Urothelium cell line (cell line): ENCODE data around the gene HDAC4.

Experiments used
- DNase-seq: peaks from one replicate; pipeline ENCODE4 v3.0.0; 2011; ENCODE audit warnings: low spot score, mixed read lengths
- FAIRE-seq: peaks from 2 replicates; lab custom pipeline; 2011; peaks lifted over from hg19 to GRCh38; lab: Jason Lieb, UNC

HDAC4 gene

DNA sequence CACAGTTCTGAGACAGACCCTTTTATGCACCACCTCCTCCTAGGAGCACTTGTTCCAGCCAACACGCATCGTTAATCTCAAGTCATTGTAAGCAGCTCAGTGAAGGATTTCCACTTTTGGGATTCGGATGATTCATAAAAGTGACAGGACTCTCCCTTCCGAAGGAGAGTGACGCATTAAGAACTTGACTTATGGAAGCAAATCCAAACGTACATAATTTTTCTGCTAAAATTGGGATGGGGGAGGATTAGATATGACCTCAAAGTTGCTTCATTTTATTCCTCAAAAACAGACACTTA, 387.2 kb downstream of the HDAC4 start:
- DNase-seq (no peak), FAIRE-seq (no peak)

DNA sequence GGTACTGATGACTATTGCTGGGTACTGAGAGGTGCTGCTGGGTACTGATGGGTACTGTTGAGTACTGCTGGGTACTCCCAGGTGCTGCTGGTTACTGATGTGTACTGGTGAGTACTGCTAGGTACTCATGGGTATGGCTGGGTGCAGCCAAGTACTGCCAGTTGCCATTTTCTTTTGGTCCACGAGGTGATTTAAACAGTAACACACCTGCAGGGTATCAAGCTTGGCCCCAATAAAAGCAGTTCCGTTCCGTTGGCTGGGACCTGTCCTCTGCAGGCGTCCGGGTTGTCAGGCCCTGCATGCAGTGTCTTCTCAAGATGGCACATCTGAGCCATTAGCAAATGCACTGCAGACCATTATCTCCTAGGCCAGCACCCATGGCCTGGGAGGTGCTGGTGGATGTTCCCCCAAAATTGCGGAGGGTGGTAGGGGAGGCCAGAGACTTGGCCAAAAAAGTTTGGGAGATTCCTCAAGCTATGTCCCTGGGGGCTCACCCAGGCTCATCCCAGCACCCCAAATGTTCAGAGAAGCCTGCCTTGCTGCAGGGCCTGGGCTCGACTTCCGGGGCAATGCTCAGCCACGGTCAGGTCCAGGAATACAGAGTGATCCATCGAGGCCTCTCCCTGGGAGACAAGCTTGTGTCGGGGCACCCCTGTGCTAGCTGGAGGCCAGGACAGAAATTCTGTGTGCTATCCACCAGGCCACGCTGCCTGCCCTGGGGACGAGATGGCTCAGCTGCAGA, 387.7 kb downstream of the HDAC4 start:
- FAIRE-seq (no peak), DNase-seq (no peak)

- DNase-seq (no peak), FAIRE-seq (no peak)
Measured at GRCh38 chr2:239012228-239012627, 388.6 kb downstream of the HDAC4 start.

- FAIRE-seq = no peak
Measured at GRCh38 chr2:239009589-239009961, 391.2 kb downstream of the HDAC4 start.

DNA sequence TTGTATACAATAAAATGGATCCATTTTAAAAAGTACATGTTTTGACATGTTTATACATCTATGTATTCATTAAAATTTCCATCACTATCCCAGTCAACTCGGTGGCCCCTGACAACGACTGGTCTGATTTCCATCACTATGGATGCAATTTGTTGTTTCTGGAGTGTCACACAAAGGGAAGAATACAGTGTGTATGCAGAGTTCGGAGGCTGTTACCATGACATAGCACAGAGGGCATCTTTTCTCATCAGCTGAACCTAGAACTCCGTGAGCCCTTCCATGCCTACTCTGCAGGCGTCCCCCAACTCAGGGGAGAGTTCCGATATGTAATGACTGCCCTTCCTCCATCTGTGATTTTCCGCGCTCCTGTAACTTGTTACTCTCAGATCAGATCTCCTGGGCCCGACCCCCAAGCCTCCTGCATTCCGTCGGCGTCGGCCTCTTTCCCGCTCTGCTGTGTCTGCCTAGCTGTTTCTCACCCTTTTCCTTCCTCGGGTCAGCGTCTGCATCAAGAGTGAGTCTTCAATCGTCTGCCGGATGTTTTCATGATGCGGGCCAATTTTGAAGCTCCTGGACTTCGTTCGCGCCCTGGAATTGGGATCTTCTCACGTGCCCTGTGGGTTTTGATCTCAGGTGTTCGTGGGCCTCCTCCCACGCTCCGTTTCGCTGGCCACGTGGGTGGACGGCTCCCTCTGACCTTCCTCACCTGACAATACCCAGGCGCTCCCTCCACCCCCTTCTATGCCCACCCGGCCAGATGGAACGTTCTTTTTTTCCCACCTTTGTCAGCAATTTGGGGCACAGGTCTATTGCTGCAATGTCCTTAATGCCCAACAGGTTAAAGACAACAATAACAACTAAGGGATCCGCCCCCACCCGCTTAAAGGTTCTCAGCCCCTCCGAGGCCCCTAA, 391.9 kb downstream of the HDAC4 start:
- DNase-seq = no peak
- FAIRE-seq = no peak

More at GRCh38 chr2:239009589-239009961, 391.2 kb downstream of the HDAC4 start:
- no peak for DNase-seq

DNA sequence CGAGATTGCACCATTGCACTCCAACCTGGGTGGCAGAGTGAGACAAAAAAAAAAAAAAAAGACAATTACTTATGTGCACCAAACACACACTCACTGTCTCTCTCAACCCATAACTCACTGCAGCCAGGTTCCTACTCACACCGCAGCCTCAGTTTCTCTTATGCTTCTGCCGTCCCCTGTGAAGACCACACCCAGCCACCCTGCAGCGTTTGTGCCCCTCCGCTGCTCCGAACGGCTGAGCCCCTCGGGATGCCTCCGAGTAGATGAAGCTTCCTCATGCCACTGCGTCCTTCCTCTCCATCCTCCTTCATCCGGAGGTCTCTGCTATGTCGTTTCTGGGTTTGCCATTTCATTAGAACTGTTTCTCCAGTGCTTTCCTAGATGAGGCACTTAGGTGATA, 392.8 kb downstream of the HDAC4 start:
- no peak for FAIRE-seq
- no peak for DNase-seq

DNA sequence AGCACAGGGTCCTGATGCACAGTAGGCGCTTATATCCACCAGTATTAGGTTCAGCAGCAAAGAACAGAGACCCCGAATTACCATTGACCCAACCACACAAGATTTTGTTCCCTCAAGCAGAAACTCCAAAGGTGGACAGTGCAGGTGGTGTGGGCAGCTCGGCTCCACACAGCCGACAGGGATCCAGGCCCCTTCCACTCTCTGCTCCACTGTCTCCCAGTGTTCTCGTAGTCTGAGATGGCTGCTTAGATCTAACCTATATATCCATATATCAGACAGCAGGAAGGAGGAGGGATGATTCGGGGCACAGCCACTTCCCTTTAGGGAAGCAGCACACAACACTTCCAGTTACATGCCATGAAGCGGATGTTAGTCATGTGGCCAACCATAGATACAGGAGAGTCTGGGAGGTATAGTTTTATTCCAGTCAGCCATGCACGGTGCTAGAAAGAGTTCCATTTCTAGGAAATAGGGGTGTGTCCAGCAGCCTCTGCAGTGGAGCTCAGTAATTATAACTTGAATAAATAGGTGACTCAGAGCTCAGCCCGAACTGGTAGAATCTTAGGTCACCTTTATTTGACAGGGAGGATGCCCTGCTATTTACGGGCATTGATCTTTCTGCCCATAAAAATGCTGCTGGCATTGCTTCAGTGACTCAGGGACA, 394.1 kb downstream of the HDAC4 start:
- DNase-seq (peak; percentile 25), FAIRE-seq (no peak)

- no peak for FAIRE-seq
- DNase-seq = no peak
Measured at GRCh38 chr2:239005586-239005985, 395.2 kb downstream of the HDAC4 start.

DNA sequence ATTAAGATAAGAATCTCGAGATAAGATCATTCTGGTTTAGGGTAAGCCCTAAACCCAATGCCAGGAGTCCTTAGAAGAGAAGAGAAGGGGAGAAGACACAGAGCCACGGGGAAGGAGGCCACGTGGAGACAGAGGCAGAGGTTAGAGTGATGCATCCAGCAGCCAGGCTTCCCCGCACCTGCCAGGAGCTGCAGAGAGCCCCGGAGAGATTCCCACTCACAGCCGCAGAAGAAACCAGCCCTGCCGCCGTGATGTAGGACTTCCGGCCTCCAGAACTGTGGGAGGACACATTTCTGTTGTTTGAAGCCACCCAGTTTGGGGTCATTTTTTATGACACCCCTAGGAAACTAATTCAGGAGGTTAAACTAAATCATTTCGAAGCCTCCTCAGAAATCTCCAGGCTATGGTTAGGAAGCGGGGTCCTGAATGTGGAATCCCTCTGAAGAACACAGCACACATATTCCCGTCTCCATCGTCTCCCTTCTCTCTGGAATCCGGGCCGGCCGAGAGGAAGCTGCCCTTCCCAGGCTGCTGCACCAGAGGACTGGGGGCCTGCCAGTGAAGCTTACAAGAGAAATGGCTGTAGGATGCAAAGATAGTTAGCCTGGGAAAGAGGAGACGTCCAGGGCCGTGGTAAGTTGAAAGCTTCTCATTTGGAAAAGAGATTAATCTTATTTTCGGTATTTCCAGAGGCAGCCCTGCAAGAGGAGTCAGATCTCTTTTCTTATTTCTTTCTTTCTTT, 396.4 kb downstream of the HDAC4 start:
- FAIRE-seq (no peak), DNase-seq (no peak)

DNA sequence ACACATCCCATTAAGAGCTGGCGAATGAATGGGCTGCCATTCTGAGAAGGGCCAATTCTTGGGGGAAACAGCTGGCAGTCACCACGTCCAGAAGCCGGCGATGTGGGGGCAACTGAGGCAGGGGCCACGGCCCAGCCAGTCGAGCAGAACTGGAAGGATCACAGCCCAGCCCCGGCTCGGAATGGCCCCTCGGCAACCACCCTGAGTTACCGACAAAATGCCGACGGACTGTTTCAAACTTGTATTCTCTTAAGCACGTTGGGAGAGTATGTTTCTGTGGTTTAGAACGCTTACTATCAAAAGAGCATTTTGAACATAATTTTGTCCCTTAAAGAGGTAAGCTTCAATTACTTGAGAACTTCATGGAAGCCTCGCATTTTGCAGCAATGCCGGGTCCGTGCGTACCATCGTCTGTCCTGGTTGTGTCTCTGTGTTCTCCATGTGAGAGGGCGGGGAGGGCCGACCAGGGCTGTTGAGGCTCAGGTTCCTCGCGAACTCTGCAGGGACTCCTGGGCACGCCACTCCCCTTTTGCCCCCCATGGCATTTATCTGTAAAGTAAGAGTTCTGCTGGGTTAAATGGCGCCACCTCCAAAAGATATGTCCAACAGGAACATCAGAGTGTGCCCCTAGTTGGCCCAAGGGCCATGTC, 397.1 kb downstream of the HDAC4 start:
- FAIRE-seq (no peak), DNase-seq (no peak)

DNA sequence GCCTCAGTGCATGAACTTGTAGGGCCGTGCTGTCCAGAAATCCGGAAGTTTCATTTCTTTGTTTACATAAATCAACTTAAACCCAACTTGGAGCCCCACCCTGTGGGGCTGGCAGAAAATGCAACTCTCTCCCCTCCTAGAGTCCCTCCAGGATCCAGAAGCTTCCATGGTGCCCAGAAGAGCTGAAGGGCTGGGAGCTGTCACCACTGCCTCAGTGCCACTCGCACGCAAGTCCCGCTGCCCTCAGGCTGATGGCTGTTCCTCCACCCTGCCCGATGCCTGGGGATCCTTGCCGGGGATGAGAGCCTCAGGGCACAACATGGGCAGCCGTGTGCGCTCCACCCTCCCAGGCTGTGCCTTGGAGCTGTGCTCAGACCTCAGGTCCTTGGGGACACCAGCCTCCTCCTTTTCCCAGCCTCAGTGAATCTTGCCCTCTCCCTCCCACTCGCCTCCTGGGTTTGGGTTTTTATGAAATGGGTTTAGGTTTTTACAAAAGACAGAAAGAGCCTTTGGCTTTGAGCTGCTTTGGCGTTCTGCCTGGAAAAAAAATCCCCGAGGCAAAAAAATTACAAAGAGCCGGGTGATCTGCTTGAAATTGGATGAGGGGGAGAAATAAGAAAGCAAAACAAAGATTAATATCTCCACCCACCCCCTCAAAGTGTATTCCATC, 397.7 kb downstream of the HDAC4 start:
- DNase-seq (no peak), FAIRE-seq (no peak)

GRCh38 chr2:239002591-239002953, 398.2 kb downstream of the HDAC4 start:
- DNase-seq (no peak), FAIRE-seq (no peak)

GRCh38 chr2:239001794-239002193, 399.0 kb downstream of the HDAC4 start:
- DNase-seq = no peak
- no peak for FAIRE-seq

- DNase-seq (no peak), FAIRE-seq (no peak)
Measured at GRCh38 chr2:239000500-239001073, 400.2 kb downstream of the HDAC4 start.

DNA sequence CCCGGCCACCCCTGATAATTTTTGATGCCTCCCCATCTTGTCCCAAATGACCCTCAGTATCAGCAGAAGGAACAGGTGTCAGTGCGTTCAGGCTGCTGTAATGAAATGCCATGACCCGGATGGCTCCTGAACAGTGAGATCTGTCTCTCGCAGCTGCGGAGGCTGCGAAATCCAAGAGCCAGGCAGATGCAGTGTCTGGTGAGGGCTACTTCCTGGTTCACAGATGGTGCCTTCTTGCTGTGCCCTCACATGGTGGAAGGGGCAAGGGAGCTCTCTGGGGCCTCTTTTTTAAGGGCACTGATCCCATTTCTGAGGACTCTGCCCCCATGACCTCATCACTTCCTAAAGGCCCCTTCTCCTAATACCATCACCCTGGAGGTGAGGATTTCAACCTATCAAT, 400.7 kb downstream of the HDAC4 start:
- no peak for FAIRE-seq
- DNase-seq = no peak

GRCh38 chr2:238999291-238999741, 401.5 kb downstream of the HDAC4 start:
- DNase-seq = no peak
- no peak for FAIRE-seq

DNA sequence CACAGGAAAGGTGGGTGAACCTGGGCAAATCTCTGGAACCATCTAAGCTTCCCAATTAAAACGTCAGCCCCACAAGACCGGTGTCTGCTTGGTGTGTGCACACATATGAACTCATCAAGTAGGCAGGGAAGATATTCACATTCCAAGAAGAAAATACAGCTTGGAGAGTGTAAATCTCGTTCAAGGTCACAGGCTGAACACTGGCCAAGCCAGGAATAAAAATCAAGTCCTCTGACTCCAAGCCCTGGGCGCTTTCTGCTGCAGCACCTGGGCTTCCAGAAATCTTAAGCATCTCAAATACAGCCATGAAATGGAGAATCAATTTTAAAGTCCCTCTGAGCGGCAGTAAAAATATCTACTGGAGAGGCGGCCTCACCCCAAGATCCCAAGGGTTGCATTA, 402.0 kb downstream of the HDAC4 start:
- no peak for FAIRE-seq

More for the DNA sequence above, 402.0 kb downstream of the HDAC4 start:
- DNase-seq = no peak
